ENCODE data around the gene KIF3C. TPM values are rescaled to one million over a fixed set of nuclear protein-coding genes. Genes with fewer than 3 reads are reported as not detected.
"Not testable (repeated sequence)": the region's sequence is repeated elsewhere in the genome, so short reads cannot be mapped to it uniquely, and the experiment has no call there.

The KIF3C gene
- total RNA-seq, 1 donor from 2014 or later = 2.0 TPM

DNA sequence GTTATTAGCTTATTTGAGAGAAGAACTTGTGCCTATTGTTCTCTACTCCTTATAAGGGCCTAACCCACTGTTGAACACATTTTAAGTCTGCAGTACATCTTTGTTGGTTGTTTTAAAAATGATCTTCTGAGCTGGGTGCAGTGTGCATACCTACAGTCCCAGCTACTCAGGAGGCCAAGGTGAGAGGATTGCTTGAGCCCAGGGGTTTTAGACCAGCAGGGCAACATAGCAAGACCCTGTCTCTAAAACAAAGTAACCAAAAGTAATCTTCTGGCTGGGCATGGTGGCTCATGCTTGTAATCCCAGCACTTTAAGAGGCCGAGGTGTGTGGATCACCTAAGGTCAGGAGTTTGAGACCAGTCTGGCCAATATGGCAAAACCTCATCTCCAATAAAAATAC is 25.8 kb upstream of the KIF3C start:
- DNase-seq = no peak
- H3K9me3 ChIP-seq (replicated peaks) = no peaks in the 10 kb centered on the region
- peaks cover 4% of the 10 kb centered on the region for H3K27me3 ChIP-seq (ENCODE audit: low read depth)
- H3K36me3 ChIP-seq = no peaks in the 10 kb centered on the region
- TF ChIP-seq, protein P1, sequence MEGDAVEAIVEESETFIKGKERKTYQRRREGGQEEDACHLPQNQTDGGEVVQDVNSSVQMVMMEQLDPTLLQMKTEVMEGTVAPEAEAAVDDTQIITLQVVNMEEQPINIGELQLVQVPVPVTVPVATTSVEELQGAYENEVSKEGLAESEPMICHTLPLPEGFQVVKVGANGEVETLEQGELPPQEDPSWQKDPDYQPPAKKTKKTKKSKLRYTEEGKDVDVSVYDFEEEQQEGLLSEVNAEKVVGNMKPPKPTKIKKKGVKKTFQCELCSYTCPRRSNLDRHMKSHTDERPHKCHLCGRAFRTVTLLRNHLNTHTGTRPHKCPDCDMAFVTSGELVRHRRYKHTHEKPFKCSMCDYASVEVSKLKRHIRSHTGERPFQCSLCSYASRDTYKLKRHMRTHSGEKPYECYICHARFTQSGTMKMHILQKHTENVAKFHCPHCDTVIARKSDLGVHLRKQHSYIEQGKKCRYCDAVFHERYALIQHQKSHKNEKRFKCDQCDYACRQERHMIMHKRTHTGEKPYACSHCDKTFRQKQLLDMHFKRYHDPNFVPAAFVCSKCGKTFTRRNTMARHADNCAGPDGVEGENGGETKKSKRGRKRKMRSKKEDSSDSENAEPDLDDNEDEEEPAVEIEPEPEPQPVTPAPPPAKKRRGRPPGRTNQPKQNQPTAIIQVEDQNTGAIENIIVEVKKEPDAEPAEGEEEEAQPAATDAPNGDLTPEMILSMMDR (IDR thresholded peaks at IDR 0.05; ENCODE audit: borderline replicate concordance) = no peak
- no peak overlapping the region for H3K4me3 ChIP-seq
- no peak overlapping the region for H3K27ac ChIP-seq (replicated peaks)
- H3K4me1 ChIP-seq = peaks cover 14% of the 10 kb centered on the region
- intact Hi-C loops (cut with micrococcal nuclease) = no loop called here

DNA sequence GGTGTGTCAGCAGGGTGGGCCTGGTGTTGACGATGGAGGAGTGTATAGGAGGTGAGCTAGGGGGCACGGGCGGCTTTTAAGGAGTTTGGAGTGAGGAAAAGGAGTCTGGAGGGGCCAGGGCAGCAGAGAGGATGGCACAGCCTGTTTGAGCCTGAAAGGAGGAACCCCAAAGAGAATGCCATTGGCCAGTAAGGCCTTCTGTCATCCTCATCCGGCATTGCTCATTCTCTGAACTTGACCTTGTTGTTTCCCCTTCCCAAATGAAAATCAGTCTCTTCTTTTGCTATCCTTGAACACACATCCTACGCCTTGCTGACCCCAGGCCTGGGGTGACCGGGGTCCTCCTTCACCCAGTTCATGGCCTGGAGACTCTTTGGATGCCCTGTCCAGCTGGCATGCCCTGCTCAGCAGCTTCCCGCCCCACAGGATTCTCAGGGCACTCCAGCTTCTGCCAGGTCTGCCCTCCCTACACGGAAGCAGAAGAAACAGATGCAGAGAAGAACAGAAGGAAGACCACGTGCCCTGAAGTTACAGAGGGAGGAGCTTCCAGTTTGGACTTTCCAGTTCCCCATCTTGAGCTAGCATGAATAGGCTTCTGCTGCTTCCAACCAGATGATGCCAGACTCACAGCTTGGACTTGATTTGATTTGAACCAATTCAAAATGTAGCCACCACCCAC is 20.5 kb upstream of the KIF3C start:
- H3K36me3 ChIP-seq = no peaks in the 10 kb centered on the region
- TF ChIP-seq, protein P1 (IDR thresholded peaks at IDR 0.05; ENCODE audit: borderline replicate concordance) = no peak
- no peak overlapping the region for H3K4me3 ChIP-seq
- peaks cover 25% of the 10 kb centered on the region for H3K4me1 ChIP-seq
- H3K27me3 ChIP-seq (ENCODE audit: low read depth) = no peaks in the 10 kb centered on the region
- no peaks in the 10 kb centered on the region for H3K9me3 ChIP-seq (replicated peaks)
- H3K27ac ChIP-seq (replicated peaks) = peak overlapping the region; percentile 39
- intact Hi-C loops (cut with micrococcal nuclease) = no loop called here
- DNase-seq = peak; percentile 39

DNA sequence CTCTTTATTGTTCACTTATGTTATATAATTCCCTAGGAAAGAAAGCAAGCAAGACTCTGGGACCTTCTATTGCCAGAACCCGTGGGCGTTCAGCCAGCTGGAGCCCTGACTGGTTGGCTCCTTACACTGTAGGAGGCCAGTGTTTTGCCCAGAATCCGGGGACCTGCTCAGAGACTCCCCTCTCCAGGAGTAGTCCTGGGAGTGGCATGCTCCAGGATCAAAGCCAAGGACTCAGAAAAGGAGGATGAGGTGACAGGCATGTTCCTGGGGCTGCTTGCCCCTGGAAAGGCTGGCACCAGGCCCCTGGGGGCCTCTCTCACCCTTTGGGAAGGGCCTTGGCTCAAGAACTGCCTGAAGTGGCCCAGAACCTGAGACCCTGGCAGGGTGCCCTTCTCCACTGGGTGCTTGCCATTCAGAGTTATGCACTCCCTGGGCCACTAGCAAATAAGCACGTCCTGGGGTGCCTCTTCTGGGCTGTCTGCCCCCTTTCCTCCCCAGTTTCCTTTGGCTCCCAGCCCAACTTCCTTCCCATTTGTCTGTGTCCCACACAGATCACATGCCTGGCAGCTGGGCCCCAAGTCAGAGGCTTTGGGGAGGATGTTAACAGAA is 19.6 kb upstream of the KIF3C start:
- TF ChIP-seq, protein P1 (IDR thresholded peaks at IDR 0.05; ENCODE audit: borderline replicate concordance) = no peak
- no peak overlapping the region for H3K4me3 ChIP-seq
- H3K4me1 ChIP-seq = peaks cover 27% of the 10 kb centered on the region
- intact Hi-C loops (cut with micrococcal nuclease) = no loop called here
- peak; percentile 67 for DNase-seq
- no peaks in the 10 kb centered on the region for H3K9me3 ChIP-seq (replicated peaks)
- no peaks in the 10 kb centered on the region for H3K36me3 ChIP-seq
- H3K27me3 ChIP-seq (ENCODE audit: low read depth) = no peaks in the 10 kb centered on the region
- H3K27ac ChIP-seq (replicated peaks) = peak overlapping the region; percentile 64

DNA sequence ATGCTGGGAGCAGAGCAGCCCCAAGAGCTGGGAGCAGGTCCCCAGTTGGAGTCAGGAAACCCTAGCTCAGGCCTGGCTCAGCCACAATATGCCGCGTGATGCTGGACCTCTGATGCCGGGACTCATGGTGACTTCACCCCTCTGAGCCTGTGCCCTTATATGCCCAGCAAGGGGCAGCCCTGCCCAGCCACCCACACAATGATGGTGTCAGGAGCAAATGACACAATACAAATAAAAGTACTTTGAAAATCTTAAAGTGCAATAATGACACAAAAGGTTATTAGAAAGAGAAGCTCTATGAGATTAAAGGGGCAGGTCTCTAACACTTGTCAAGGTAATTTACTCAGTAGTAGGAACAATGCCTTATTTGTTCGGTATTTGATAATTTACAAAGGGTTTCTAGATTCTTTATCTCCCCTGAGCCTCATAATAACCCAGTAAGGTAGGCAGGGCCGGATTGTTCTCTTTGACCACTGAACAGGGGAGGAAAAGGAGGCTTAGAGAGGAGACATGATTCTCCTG is 18.3 kb upstream of the KIF3C start:
- intact Hi-C loops (cut with micrococcal nuclease) = no loop called here
- no peak for DNase-seq
- Histone ChIP-seq H3K27me3 (ENCODE audit: low read depth) (no peaks in the 10 kb centered on the region), H3K36me3 (no peaks in the 10 kb centered on the region), H3K27ac (replicated peaks) (no peak overlapping the region), H3K4me1 (peaks cover 27% of the 10 kb centered on the region), H3K9me3 (replicated peaks) (no peaks in the 10 kb centered on the region), H3K4me3 (no peak overlapping the region)
- TF ChIP-seq, protein P1 (IDR thresholded peaks at IDR 0.05; ENCODE audit: borderline replicate concordance) = no peak

DNA sequence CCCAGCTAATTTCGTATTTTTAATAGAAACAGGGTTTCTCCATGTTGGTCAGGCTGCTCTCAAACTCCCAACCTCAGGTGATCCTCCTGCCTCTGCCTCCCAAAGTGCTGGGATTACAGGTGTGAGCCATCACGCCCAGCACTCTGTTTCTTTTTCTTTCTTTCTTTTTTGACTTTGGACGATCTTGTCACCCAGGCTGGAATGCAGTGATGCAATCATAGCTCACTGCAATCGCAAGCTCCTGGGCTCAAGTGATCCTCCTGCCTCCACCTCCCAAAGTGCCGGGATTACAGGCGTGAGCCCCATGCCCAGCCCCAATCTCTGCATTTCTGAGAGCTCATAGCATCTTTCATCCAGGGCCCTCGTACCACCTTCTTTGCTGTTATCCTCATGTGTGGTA is 17.1 kb upstream of the KIF3C start:
- H3K27ac ChIP-seq (replicated peaks); DNase-seq; H3K9me3 ChIP-seq (replicated peaks); H3K27me3 ChIP-seq (ENCODE audit: low read depth); H3K36me3 ChIP-seq; intact Hi-C loops (cut with micrococcal nuclease); H3K4me3 ChIP-seq: not testable (repeated sequence)
- peaks cover 27% of the 10 kb centered on the region for H3K4me1 ChIP-seq

DNA sequence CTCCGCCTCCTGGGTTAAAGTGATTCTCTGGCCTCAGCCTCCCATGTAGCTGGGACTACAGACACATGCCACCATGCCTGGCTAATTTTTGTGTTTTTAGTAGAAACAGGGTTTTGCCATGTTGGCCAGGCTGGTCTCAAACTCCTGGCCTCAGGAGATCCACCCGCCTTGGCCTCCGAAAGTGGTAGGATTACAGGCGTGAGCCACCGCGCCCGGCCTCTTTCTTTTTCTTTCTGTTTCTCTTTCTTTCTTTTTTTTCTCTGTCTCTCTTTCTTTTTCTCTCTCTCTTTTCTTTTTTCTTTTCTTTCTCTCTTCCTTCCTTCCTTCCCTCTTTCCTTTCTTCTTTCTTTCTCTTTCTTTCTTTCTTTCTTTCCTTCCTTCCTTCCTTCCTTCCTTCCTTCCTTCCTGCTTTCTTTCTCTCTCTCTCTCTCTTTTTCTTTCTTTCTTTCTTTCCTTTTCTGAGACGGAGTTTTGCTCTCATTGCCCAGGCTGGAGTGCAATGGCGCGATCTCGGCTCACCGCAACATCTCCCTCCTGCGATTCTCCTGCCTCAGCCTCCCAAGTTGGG is 16.6 kb upstream of the KIF3C start:
- H3K4me1 ChIP-seq = peaks cover 27% of the 10 kb centered on the region
- H3K9me3 ChIP-seq (replicated peaks); H3K4me3 ChIP-seq; H3K36me3 ChIP-seq; H3K27me3 ChIP-seq (ENCODE audit: low read depth); intact Hi-C loops (cut with micrococcal nuclease); DNase-seq; H3K27ac ChIP-seq (replicated peaks): not testable (repeated sequence)
